Upper lobe of left lung (tissue), 4 donors: ENCODE data around the gene ELOF1.

Experiments
- CTCF ChIP-seq, 6 experiments: fragments of 450-650 bp in 4 of 6; fragments of 200-600 bp in 2 of 6; sonication (generic) in 2 of 6; IDR thresholded peaks; one replicate each; pipeline ENCODE4 v1.5.1; 2016 to 2019; ENCODE audit warnings: antibody characterized with exemption in 6 of 6
- POLR2A ChIP-seq, 4 donors: fragments of 450-650 bp; IDR thresholded peaks; one replicate each; pipeline ENCODE4 v1.5.1; 2016 to 2017; ENCODE audit warnings: antibody characterized with exemption in 4 of 4, mild to moderate bottlenecking in 2 of 4

GRCh38 chr19:11558881-11559828 is at the start of gene ELOF1:
- TF ChIP-seq POLR2A (IDR thresholded peaks at IDR 0.05) (peak in 3 of 4 donors; percentile 45 to 81 (median 77)), CTCF (IDR thresholded peaks at IDR 0.05) (peak in 3 of 6 experiments; percentile 18 to 54 (median 38))
